ENCODE results near the gene PNPLA2.

- no peak for TF ChIP-seq CTCF (IDR thresholded peaks at IDR 0.05)
- no peak for TF ChIP-seq POLR2A (IDR thresholded peaks at IDR 0.05)
- no peak for TF ChIP-seq POLR2AphosphoS5 (IDR thresholded peaks at IDR 0.05)
Measured at GRCh38 chr11:802693-803466, 15.8 kb upstream of the PNPLA2 start.

All from gastroesophageal sphincter (tissue), 3 donors.